Measurements from ENCODE around the gene LTC4S. TPM values are rescaled to one million over a fixed set of nuclear protein-coding genes. Genes with fewer than 3 reads are reported as not detected.

The LTC4S gene
- polyA plus RNA-seq, 2 of the 4 experiments (the other 2 are of a cell fraction) = not detected

DNA sequence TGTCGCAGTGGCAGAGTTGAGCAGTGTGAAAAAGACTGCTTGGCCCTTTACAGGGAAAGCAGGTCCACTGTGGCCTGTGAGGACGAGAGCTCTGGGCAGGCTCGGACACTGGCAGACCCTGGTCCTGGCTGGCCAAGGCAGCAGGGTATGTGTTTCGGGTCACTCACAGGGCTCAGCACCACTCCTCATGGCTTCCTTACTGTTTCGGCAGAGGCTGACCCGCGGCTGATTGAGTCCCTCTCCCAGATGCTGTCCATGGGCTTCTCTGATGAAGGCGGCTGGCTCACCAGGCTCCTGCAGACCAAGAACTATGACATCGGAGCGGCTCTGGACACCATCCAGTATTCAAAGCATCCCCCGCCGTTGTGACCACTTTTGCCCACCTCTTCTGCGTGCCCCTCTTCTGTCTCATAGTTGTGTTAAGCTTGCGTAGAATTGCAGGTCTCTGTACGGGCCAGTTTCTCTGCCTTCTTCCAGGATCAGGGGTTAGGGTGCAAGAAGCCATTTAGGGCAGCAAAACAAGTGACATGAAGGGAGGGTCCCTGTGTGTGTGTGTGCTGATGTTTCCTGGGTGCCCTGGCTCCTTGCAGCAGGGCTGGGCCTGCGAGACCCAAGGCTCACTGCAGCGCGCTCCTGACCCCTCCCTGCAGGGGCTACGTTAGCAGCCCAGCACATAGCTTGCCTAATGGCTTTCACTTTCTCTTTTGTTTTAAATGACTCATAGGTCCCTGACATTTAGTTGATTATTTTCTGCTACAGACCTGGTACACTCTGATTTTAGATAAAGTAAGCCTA is 42.6 kb downstream of the LTC4S start:
- FAIRE-seq = no peak
- H3K27ac ChIP-seq = no peak overlapping the region
- ChIA-PET CTCF (interaction anchor here (1.3 to 2.3 kb wide), 3 partner anchors 17 to 35 kb away, joined by 4 to 9 read pairs (median 4); no protein-coding TSS in a partner anchor), POLR2A (no interaction called here)
- no peak for ATAC-seq
- WGBS (ENCODE audit: missing lambda C conversion rate) = 93% methylated on average over 17 of the region's 19 CpGs
- no peak overlapping the region for H3K4me3 ChIP-seq
- no peaks in the 10 kb centered on the region for H3K9me3 ChIP-seq
- H3K4me2 ChIP-seq = no peak overlapping the region
- no peak for DNase-seq (ENCODE audit: low read depth in 1 of 2, low spot score in 1 of 2)
- peaks cover 41% of the 10 kb centered on the region for H3K4me1 ChIP-seq
- TF ChIP-seq, protein P1, sequence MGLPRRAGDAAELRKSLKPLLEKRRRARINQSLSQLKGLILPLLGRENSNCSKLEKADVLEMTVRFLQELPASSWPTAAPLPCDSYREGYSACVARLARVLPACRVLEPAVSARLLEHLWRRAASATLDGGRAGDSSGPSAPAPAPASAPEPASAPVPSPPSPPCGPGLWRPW (IDR thresholded peaks at IDR 0.05) = no peak
- TF ChIP-seq, protein P2, sequence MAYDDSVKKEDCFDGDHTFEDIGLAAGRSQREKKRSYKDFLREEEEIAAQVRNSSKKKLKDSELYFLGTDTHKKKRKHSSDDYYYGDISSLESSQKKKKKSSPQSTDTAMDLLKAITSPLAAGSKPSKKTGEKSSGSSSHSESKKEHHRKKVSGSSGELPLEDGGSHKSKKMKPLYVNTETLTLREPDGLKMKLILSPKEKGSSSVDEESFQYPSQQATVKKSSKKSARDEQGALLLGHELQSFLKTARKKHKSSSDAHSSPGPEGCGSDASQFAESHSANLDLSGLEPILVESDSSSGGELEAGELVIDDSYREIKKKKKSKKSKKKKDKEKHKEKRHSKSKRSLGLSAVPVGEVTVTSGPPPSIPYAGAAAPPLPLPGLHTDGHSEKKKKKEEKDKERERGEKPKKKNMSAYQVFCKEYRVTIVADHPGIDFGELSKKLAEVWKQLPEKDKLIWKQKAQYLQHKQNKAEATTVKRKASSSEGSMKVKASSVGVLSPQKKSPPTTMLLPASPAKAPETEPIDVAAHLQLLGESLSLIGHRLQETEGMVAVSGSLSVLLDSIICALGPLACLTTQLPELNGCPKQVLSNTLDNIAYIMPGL (CRISPR knock-in tag; IDR thresholded peaks at IDR 0.05; ENCODE audit: borderline replicate concordance) = no peak
- TF ChIP-seq FOSL2 (IDR thresholded peaks at IDR 0.05) = peak; percentile 10; the same call in 1 of the 2 replicates
- peak; percentile 67 for TF ChIP-seq FOSL2 (CRISPR knock-in tag; IDR thresholded peaks at IDR 0.05)
- TF ChIP-seq RFX5 (IDR thresholded peaks at IDR 0.05) = no peak
- TF ChIP-seq NFE2L2 (conservative IDR thresholded peaks at IDR 0.05; ENCODE audit: low read length) = no peak
- no peak for TF ChIP-seq ESRRA (IDR thresholded peaks at IDR 0.05; ENCODE audit: borderline replicate concordance, low read length)
- TF ChIP-seq SREBF2 (IDR thresholded peaks at IDR 0.05) = no peak
- TF ChIP-seq, protein P3, sequence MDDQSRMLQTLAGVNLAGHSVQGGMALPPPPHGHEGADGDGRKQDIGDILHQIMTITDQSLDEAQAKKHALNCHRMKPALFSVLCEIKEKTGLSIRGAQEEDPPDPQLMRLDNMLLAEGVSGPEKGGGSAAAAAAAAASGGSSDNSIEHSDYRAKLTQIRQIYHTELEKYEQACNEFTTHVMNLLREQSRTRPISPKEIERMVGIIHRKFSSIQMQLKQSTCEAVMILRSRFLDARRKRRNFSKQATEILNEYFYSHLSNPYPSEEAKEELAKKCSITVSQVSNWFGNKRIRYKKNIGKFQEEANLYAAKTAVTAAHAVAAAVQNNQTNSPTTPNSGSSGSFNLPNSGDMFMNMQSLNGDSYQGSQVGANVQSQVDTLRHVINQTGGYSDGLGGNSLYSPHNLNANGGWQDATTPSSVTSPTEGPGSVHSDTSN (IDR thresholded peaks at IDR 0.05) = no peak; the same call in 1 of the 2 replicates
- TF ChIP-seq, protein P4, sequence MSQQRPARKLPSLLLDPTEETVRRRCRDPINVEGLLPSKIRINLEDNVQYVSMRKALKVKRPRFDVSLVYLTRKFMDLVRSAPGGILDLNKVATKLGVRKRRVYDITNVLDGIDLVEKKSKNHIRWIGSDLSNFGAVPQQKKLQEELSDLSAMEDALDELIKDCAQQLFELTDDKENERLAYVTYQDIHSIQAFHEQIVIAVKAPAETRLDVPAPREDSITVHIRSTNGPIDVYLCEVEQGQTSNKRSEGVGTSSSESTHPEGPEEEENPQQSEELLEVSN (IDR thresholded peaks at IDR 0.05; ENCODE audit: borderline replicate concordance, low read depth) = no peak
- TF ChIP-seq CBX8 (IDR thresholded peaks at IDR 0.05) = no peak
- TF ChIP-seq POLR2AphosphoS2 (conservative IDR thresholded peaks at IDR 0.05; ENCODE audit: low read length) = peak; percentile 84; the same call in 1 of the 2 replicates
- TF ChIP-seq RCOR1 (IDR thresholded peaks at IDR 0.05; ENCODE audit: low read depth, low read length) = no peak
- no peak for TF ChIP-seq GATA3 (IDR thresholded peaks at IDR 0.05; ENCODE audit: borderline replicate concordance)
- TF ChIP-seq, protein P5, sequence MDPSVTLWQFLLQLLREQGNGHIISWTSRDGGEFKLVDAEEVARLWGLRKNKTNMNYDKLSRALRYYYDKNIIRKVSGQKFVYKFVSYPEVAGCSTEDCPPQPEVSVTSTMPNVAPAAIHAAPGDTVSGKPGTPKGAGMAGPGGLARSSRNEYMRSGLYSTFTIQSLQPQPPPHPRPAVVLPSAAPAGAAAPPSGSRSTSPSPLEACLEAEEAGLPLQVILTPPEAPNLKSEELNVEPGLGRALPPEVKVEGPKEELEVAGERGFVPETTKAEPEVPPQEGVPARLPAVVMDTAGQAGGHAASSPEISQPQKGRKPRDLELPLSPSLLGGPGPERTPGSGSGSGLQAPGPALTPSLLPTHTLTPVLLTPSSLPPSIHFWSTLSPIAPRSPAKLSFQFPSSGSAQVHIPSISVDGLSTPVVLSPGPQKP (IDR thresholded peaks at IDR 0.05; ENCODE audit: low read depth, low read length) = no peak
- no peak; the same call in 1 of the 2 replicates for TF ChIP-seq RARB (CRISPR knock-in tag; IDR thresholded peaks at IDR 0.05)
- TF ChIP-seq HDAC2 (IDR thresholded peaks at IDR 0.05) = no peak
- TF ChIP-seq HOXA7 (CRISPR knock-in tag; IDR thresholded peaks at IDR 0.05) = 0 out of 2 replicates have a peak, but pooled peaks have one; percentile 16
- TF ChIP-seq JUNB (IDR thresholded peaks at IDR 0.05) = no peak
- TF ChIP-seq BHLHE40 (IDR thresholded peaks at IDR 0.05; ENCODE audit: low read depth, low read length) = no peak
- TF ChIP-seq, protein P6, sequence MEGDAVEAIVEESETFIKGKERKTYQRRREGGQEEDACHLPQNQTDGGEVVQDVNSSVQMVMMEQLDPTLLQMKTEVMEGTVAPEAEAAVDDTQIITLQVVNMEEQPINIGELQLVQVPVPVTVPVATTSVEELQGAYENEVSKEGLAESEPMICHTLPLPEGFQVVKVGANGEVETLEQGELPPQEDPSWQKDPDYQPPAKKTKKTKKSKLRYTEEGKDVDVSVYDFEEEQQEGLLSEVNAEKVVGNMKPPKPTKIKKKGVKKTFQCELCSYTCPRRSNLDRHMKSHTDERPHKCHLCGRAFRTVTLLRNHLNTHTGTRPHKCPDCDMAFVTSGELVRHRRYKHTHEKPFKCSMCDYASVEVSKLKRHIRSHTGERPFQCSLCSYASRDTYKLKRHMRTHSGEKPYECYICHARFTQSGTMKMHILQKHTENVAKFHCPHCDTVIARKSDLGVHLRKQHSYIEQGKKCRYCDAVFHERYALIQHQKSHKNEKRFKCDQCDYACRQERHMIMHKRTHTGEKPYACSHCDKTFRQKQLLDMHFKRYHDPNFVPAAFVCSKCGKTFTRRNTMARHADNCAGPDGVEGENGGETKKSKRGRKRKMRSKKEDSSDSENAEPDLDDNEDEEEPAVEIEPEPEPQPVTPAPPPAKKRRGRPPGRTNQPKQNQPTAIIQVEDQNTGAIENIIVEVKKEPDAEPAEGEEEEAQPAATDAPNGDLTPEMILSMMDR (IDR thresholded peaks at IDR 0.05) = no peak
- no peak for TF ChIP-seq MAFK (IDR thresholded peaks at IDR 0.05; ENCODE audit: partially characterized antibody)
- TF ChIP-seq EHF (CRISPR knock-in tag; IDR thresholded peaks at IDR 0.05) = no peak
- no peak for TF ChIP-seq MYC (IDR thresholded peaks at IDR 0.05; ENCODE audit: borderline replicate concordance, low read length)
- TF ChIP-seq CEBPB (IDR thresholded peaks at IDR 0.05) = no peak
- TF ChIP-seq ZSCAN20 (CRISPR knock-in tag; IDR thresholded peaks at IDR 0.05) = no peak
- TF ChIP-seq, protein P7, sequence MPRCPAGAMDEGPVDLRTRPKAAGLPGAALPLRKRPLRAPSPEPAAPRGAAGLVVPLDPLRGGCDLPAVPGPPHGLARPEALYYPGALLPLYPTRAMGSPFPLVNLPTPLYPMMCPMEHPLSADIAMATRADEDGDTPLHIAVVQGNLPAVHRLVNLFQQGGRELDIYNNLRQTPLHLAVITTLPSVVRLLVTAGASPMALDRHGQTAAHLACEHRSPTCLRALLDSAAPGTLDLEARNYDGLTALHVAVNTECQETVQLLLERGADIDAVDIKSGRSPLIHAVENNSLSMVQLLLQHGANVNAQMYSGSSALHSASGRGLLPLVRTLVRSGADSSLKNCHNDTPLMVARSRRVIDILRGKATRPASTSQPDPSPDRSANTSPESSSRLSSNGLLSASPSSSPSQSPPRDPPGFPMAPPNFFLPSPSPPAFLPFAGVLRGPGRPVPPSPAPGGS (IDR thresholded peaks at IDR 0.05) = no peak
- TF ChIP-seq NPAS2 (CRISPR knock-in tag; IDR thresholded peaks at IDR 0.05; ENCODE audit: borderline replicate concordance) = no peak
- TF ChIP-seq CHD2 (IDR thresholded peaks at IDR 0.05; ENCODE audit: low read length, partially characterized antibody) = no peak
- TF ChIP-seq, protein P8, sequence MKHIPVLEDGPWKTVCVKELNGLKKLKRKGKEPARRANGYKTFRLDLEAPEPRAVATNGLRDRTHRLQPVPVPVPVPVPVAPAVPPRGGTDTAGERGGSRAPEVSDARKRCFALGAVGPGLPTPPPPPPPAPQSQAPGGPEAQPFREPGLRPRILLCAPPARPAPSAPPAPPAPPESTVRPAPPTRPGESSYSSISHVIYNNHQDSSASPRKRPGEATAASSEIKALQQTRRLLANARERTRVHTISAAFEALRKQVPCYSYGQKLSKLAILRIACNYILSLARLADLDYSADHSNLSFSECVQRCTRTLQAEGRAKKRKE (CRISPR knock-in tag; IDR thresholded peaks at IDR 0.05; ENCODE audit: low read depth) = no peak
- no peak for TF ChIP-seq KDM1A (IDR thresholded peaks at IDR 0.05; ENCODE audit: low read depth)
